GM04503 (cell line): ENCODE measurements around the gene TCF19.

Experiments
- DNase-seq: peaks from one replicate; pipeline ENCODE4 v3.0.0-alpha.2; 2012; ENCODE audit warnings: low read depth

TCF19 gene

GRCh38 chr6:31128093-31128676 lies 30.2 kb upstream of the TCF19 start:
- no peak for DNase-seq

GRCh38 chr6:31129130-31129529 lies 29.3 kb upstream of the TCF19 start:
- no peak for DNase-seq

GRCh38 chr6:31130751-31131150 lies 27.6 kb upstream of the TCF19 start:
- DNase-seq: no peak

GRCh38 chr6:31131595-31131994 lies 26.8 kb upstream of the TCF19 start:
- DNase-seq: no peak

- no peak for DNase-seq
Observed at GRCh38 chr6:31132806-31133205, 25.6 kb upstream of the TCF19 start.

GRCh38 chr6:31135710-31136109 lies 22.7 kb upstream of the TCF19 start:
- DNase-seq: no peak

- DNase-seq: no peak
Observed at GRCh38 chr6:31138982-31139381, 19.4 kb upstream of the TCF19 start, which contains the start of gene PSORS1C2. Gene PSORS1C2 (minus strand): TSS chr6:31139066. CDS start chr6:31139026, 40 bp downstream.

- peak; percentile 25 for DNase-seq
Observed at GRCh38 chr6:31139599-31139998, 18.8 kb upstream of the TCF19 start.

GRCh38 chr6:31140643-31141042 lies 17.7 kb upstream of the TCF19 start:
- DNase-seq: no peak

GRCh38 chr6:31142361-31142761 lies 16.0 kb upstream of the TCF19 start:
- no peak for DNase-seq

- DNase-seq: peak; percentile 44
Observed at GRCh38 chr6:31143148-31143547, 15.2 kb upstream of the TCF19 start.

- no peak for DNase-seq
Observed at GRCh38 chr6:31144296-31144969, 14.0 kb upstream of the TCF19 start.

- no peak for DNase-seq
Observed at GRCh38 chr6:31144970-31145340, 13.4 kb upstream of the TCF19 start.

GRCh38 chr6:31145386-31145785 lies 13.0 kb upstream of the TCF19 start:
- DNase-seq: no peak

GRCh38 chr6:31149827-31150447 lies 8.5 kb upstream of the TCF19 start:
- no peak for DNase-seq

GRCh38 chr6:31152781-31153180 lies 5.6 kb upstream of the TCF19 start:
- DNase-seq: no peak

GRCh38 chr6:31154436-31154835 lies 4.0 kb upstream of the TCF19 start:
- DNase-seq: no peak

GRCh38 chr6:31156641-31157040 lies 1.7 kb upstream of the TCF19 start:
- DNase-seq: no peak

- DNase-seq: no peak
Observed at GRCh38 chr6:31157513-31158139, 763 bp upstream of the TCF19 start, which contains the start of gene CCHCR1. Gene CCHCR1 (minus strand): TSS chr6:31157802. CDS start chr6:31157600, 202 bp downstream.

- no peak for DNase-seq
Observed at GRCh38 chr6:31158863-31159855, 770 bp downstream of the TCF19 start.

GRCh38 chr6:31161216-31162126 lies 3.1 kb downstream of the TCF19 start:
- no peak for DNase-seq
